ENCODE results near the gene ARHGAP27.

- no peak for TF ChIP-seq GATA2 (IDR thresholded peaks at IDR 0.05; ENCODE audit: low read depth, low read length)
- no peak for TF ChIP-seq GATA3 (IDR thresholded peaks at IDR 0.05; ENCODE audit: low read depth, low read length)
Measured at GRCh38 chr17:45345246-45345553, 87.5 kb downstream of the ARHGAP27 start.

Measured in SH-SY5Y (cell line).